ENCODE results near the gene UQCRQ.

The UQCRQ gene

GRCh38 chr5:132871459-132872284 is 5.2 kb downstream of the UQCRQ start:
- no peak for DNase-seq (ENCODE audit: low read depth in 2 of 2)

GRCh38 chr5:132872788-132873118 is 6.3 kb downstream of the UQCRQ start:
- no peak for DNase-seq (ENCODE audit: low read depth in 2 of 2)

DNA sequence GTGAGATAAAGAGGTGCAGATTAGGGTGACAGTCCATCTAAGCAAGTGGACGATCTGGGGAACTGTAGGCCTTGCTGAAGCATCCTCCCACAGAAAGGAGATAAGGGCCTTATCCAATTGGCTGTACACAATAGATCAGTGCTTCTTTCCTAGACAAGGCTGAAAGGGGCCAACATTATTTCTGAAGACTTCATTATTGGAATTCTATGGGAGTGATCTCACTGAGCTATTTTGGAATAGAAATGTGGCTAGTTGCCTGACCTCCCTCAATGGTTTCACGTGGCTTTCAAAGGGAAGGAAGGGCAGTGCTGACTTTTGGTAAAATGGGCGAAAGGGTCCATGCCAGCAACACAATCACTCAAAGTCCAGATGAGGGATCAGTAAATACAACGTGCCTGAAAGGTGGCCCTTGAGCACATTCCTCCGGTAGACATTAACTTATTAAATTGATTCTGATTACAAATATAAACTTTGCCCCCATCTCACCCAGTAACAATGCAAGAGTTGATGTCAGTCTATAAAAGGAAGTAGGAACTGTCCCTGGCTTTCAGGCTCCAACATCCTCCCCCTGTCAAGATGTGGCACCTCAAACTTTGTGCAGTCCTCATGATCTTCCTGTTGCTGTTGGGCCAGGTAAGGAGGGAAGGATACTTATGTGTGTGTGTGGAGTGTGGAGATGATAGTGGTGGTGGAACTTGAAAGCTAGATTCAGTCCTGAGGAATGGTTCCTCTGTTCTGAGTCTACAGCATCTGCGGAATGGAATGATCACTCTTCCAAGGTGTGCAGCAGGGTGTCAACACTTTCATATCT is 6.9 kb downstream of the UQCRQ start, which contains the start of gene LEAP2:
LEAP2 (plus strand) TSS at position 550 of the 811 bp plus-strand sequence; CDS start at position 577, 27 bp downstream.
- no peak for DNase-seq (ENCODE audit: low read depth in 2 of 2)

DNA sequence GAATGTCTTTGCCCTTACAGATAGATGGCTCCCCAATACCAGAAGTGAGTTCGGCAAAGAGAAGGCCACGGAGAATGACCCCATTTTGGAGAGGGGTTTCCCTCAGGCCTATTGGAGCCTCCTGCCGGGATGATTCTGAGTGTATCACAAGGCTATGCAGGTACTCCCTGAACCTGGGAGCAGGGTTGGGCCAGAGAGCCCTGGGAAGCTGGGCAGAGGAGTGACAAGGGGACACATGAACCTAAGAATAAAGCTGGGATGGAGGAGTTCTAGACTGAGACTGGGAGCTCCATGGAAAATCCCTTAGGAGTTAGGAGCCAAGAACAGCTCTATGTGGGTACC is 7.5 kb downstream of the UQCRQ start:
- no peak for DNase-seq (ENCODE audit: low read depth in 2 of 2)

DNA sequence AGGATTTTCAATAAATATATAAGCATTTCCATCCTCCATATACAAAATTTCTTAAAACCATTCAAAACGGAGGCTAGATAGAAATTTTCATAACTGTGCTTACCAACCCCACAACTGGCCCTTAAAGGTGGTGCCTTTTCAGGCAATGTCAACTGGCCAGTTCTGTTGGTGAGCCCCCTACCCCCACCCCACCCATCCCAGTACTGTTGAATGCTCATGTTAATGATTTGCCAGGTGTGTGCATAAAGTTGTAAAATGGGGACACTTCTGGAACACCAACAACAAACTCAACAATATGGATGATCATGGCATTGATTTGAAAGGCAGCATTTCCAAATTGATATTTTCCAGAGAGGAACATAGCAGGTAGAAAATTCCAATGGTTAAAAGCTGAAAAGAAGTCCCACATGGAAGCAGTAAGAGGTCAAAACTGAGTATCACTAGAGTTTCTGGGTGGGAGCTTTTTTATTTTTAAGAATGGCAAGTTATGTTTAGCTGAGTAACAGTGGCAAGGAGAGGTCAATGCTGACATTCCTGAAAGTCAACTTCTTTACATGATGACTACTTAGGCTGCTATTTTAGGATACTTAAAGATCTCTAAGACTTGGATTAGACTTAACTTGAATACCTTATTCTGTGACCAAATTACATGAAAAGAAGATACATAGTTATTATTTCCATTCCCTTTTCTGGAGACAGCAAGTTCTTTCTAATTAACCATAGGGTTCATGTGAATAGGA is 9.7 kb downstream of the UQCRQ start:
- DNase-seq (ENCODE audit: low read depth in 2 of 2) = no peak

DNA sequence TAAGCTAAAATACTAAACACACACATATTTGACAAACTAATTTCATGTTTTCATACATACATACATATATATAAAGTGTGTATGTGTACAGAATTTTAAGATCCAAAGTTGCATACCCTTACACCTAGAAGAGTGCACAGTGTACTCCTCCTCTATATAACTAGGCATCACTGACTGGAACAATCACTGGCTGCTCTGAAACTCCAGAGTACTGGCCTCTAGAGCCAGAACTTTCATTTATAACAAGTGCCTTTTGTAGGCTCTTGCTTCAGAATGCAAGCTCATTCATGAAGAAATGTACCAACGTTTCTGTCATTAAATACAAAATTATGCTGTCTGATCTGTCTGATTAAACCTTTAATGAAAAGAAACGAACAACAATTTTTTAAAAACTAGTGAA is 11.0 kb downstream of the UQCRQ start:
- no peak for DNase-seq (ENCODE audit: low read depth in 2 of 2)

DNA sequence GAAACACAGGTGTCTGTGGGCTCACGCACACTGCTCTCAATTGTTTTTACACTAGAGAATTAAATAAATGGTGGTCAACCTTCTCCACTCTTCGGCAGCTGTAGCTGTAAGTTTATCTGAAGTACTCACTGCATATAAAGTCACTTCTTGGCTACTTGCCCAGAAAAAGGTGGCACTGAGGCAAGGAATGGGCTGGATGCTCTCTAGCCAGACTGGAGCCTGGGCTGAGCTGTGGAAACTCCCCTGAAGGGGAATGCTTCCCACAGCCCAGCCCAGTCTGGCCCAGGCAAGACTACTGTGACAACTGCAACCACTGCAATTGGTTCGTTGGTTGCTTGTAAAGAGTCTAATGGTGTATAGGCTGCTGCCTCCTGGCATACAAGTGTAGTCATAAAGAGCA is 11.5 kb downstream of the UQCRQ start:
- DNase-seq (ENCODE audit: low read depth in 2 of 2) = no peak

DNA sequence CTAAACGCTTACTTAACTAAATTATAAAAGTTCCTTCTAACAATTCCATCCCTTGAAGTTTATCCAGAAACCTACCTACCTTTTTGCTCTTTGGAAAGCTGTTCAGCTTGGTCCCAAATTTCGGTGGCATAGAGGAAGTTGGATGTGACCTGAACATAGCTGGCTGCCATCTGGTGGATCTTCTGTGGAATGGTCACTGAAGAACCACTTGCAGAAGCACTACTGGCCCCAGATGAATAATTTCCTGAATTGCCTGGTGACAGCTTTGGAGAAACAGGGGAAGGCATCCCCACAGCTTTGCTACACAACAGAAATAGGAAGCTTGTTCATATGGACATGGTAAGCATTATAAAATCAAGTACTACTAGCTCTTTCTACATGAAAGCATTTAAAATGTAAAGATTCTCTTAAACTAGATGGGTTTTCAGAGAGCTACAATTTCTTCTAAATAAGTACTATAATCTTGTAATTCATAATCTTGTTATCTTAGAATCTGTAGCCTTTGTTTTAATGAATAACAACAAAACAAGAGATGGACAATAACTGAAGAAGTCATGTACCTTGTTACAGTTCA is 16.9 kb downstream of the UQCRQ start:
- DNase-seq (ENCODE audit: low read depth in 2 of 2) = no peak

GRCh38 chr5:132884548-132884947 is 18.1 kb downstream of the UQCRQ start:
- no peak for DNase-seq (ENCODE audit: low read depth in 2 of 2)

DNA sequence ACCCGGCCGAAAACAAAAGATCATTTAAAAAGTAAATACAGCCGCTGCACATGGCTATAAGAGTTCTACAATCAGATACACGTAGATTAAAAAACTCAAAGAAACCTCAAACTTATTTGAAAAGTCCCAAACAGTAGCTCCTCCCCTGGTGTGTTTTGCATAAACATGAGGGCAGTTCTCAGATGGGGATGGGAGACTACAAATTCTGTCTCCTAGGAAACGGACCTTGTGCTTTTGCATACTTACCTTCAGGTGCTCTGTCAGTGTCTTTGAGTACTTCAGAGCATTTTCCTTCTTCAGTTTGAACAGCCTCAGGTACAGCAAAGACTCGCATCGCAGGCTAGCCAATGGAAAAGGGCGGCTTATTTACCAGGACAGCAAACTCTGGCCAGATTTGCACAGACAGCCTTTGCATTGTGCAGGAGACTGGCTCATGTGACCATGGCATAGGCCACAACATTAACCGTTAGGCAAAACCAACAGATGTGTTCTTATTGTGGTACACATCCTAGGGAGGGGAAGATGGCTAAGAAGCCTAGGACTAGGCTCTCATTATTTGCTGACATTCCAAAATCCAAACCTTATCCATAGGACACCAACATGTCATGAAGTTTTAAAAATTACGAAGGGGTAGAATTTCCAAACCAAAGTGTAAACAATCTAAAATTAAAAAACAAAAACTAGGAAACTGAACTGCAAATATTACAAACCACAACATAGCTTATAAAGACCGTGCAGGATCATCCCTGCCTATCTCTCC is 19.8 kb downstream of the UQCRQ start:
- no peak for DNase-seq (ENCODE audit: low read depth in 2 of 2)

- no peak for DNase-seq (ENCODE audit: low read depth in 2 of 2)
Observed at GRCh38 chr5:132887283-132887682, 20.8 kb downstream of the UQCRQ start.

DNA sequence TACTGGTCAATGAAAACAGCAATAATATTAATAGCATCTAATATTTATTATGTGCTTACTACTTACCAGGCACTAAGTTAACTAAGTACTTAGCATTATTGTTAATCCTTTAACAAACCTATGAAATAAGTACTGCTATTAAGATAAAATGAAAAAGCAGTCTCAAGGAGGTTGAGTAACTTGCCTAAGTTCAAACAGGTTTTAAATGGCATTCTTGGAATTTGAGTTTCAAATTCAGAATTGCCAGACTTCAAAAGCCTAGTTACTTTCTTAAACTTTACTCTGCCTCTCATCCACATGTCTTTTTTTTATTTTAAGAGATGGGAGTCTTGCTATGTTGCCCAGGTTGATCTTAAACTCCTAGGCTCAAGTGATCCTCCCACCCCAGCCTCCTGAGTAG is 23.1 kb downstream of the UQCRQ start:
- no peak for DNase-seq (ENCODE audit: low read depth in 2 of 2)

DNA sequence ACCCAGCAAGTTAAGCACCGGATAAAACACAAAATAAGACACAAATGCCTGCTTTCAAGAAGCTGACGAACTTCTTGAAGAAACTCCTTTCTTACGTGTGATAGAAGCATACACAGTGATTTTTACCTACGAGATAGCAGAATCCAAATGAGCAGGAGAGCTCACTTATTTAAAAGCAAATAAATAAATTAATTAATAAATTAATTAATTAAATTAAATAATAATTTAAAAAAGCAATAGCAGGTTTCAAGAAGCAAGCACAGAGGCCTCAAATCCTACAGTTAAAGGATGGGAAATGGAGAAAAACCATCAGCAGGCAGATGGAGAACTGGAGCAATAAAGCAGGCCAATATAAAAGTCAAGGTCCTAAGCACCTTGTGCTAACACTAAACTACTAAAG is 24.4 kb downstream of the UQCRQ start:
- DNase-seq (ENCODE audit: low read depth in 2 of 2) = no peak

- DNase-seq (ENCODE audit: low read depth in 2 of 2) = no peak
Observed at GRCh38 chr5:132895719-132896305, 29.4 kb downstream of the UQCRQ start.

DNA sequence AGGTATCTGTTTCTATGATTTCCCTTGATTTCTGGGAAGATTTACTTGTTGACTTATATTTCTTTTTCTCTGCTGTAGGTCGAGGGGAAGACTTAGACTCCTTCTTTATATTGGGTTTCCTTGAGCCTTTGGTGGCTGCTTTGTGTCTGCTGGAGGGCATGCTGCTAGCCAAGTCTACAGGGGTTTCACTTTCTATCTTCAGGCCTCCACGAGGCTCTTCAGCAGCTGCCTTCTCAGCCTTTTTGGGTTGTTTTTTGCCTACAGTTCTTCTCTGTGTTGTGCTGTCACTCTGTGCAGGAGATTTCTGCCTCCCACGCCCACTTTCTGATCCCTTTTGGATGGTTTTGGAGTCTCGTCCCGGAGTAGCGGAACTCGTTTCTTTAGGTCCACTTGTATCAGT is 30.2 kb downstream of the UQCRQ start:
- DNase-seq (ENCODE audit: low read depth in 2 of 2) = no peak

GRCh38 chr5:132898094-132898493 is 31.7 kb downstream of the UQCRQ start:
- no peak for DNase-seq (ENCODE audit: low read depth in 2 of 2)

- no peak for DNase-seq (ENCODE audit: low read depth in 2 of 2)
Observed at GRCh38 chr5:132901036-132901435, 34.6 kb downstream of the UQCRQ start.

GRCh38 chr5:132901730-132902129 is 35.3 kb downstream of the UQCRQ start:
- DNase-seq (ENCODE audit: low read depth in 2 of 2) = no peak

DNA sequence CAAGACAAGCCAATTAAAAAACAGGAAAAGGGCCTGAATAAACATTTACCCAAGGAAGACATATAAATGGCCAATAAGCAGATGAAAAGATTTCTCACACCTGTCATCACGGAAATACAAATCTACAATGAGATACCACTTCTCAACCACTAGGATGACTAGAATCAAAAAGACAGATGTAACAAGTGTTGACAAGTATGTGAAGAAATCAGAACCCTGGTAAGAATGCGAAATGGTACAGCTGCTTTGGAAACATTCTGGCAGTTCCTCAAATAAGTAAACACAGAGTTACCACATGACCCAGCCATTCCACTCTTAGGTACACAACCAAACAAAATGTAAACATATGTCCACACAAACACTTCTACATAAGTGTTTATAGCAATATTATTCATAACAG is 39.5 kb downstream of the UQCRQ start:
- no peak for DNase-seq (ENCODE audit: low read depth in 2 of 2)

- no peak for DNase-seq (ENCODE audit: low read depth in 2 of 2)
Observed at GRCh38 chr5:132907161-132907560, 40.7 kb downstream of the UQCRQ start.

GRCh38 chr5:132909702-132910101 is 43.3 kb downstream of the UQCRQ start:
- DNase-seq (ENCODE audit: low read depth in 2 of 2) = no peak

All from stimulated activated CD4-positive, alpha-beta T cell treated with anti-CD3 and anti-CD28 coated beads, Interleukin-12 subunit alpha, Interleukin-12 subunit beta, amount 100 ng/mL, for 24 hours (primary cell).